K562 (cell line): ENCODE measurements around the gene TXNDC15. TPM values are rescaled to one million over a fixed set of nuclear protein-coding genes. Genes with fewer than 3 reads are reported as not detected.
A peak's percentile ranks its signal among the peaks of the same experiment; 100 is the strongest.

Source experiments
- BMI1 ChIP-seq: fragments of 150-350 bp; IDR thresholded peaks from 2 replicates; pipeline ENCODE4 v1.6.1; 2014; ENCODE audit warnings: low read length
- DACH1 ChIP-seq: fragments of 450-650 bp; IDR thresholded peaks from 2 replicates; pipeline ENCODE4 v1.6.1; 2018; ENCODE audit not compliant: partially characterized antibody
- ELF4 ChIP-seq: fragments of 450-650 bp; formaldehyde crosslinking; IDR thresholded peaks from 2 replicates; pipeline ENCODE4 v1.4.0; 2022; ENCODE audit warnings: missing genetic modification characterization
- GTF2F1 ChIP-seq: IDR thresholded peaks from 2 replicates; pipeline ENCODE4 v1.6.1; 2011; ENCODE audit warnings: low read depth, low read length, improper control_type of control experiment
- ILK ChIP-seq: fragments of 450-650 bp; IDR thresholded peaks from 2 replicates; pipeline ENCODE4 v1.6.1; 2016; ENCODE audit warnings: missing genetic modification characterization, low read depth, mild to moderate bottlenecking, missing compliant biosample characterization, moderate library complexity, borderline replicate concordance
- MTA3 ChIP-seq: fragments of 450-650 bp; formaldehyde crosslinking; IDR thresholded peaks from 2 replicates; pipeline ENCODE4 v1.6.1; 2017; ENCODE audit warnings: mild to moderate bottlenecking, borderline replicate concordance
- MYBL2 ChIP-seq, 2 experiments: fragments of 450-650 bp in 1 of 2; sonication (generic) in 1 of 2; formaldehyde crosslinking in 1 of 2; IDR thresholded peaks; 2 replicates each; pipeline versions ENCODE4 v1.6.1 to v1.8.1; 2017 to 2022; ENCODE audit warnings: borderline replicate concordance in 1 of 2, inconsistent platforms in 1 of 2, low read depth in 1 of 2, mild to moderate bottlenecking in 1 of 2, missing genetic modification reagents in 1 of 2, moderate library complexity in 1 of 2
- NCOR1 ChIP-seq: fragments of 450-650 bp; IDR thresholded peaks from 2 replicates; pipeline ENCODE4 v1.6.1; 2016; ENCODE audit warnings: mild to moderate bottlenecking, moderate library complexity
- NFIX ChIP-seq: fragments of 250-450 bp; sonication (Bioruptor Pico); IDR thresholded peaks from 2 replicates; pipeline ENCODE4 v1.4.0; 2020; ENCODE audit warnings: low read depth, mild to moderate bottlenecking, moderate library complexity
- NFRKB ChIP-seq: fragments of 450-650 bp; IDR thresholded peaks from 2 replicates; pipeline ENCODE4 v1.6.1; 2016; ENCODE audit warnings: low read depth
- NKRF ChIP-seq: fragments of 450-650 bp; IDR thresholded peaks from 2 replicates; pipeline ENCODE4 v1.6.1; 2016; ENCODE audit warnings: borderline replicate concordance
- RHOXF2B ChIP-seq: fragments of 250-450 bp; sonication (Bioruptor Pico); conservative IDR thresholded peaks from 2 replicates; pipeline ENCODE4 v1.5.1; 2021
- SMARCA4 ChIP-seq: fragments of 450-650 bp; IDR thresholded peaks from 2 replicates; pipeline ENCODE4 v1.6.1; 2016
- SMARCE1 ChIP-seq: fragments of 450-650 bp; IDR thresholded peaks from 2 replicates; pipeline ENCODE4 v1.7.1; 2016; ENCODE audit warnings: mild to moderate bottlenecking
- SP1 ChIP-seq: sonication (generic); formaldehyde crosslinking; IDR thresholded peaks from 2 replicates; pipeline ENCODE4 v1.8.1; 2022; ENCODE audit warnings: mild to moderate bottlenecking, missing genetic modification reagents
- STAT5A ChIP-seq: IDR thresholded peaks from 2 replicates; pipeline ENCODE4 v1.6.1; 2012; ENCODE audit warnings: low read length, inconsistent platforms, borderline replicate concordance
- TCF7L2 ChIP-seq: fragments of 150-350 bp; IDR thresholded peaks from 2 replicates; pipeline ENCODE4 v1.6.1; 2016; ENCODE audit warnings: low read depth, mild to moderate bottlenecking, low read length, moderate library complexity
- TGIF2 ChIP-seq: sonication (generic); formaldehyde crosslinking; IDR thresholded peaks from 2 replicates; pipeline ENCODE4 v1.8.1; 2022; ENCODE audit warnings: mild to moderate bottlenecking, missing genetic modification reagents, moderate library complexity
- XRCC4 ChIP-seq: IDR thresholded peaks from one replicate; pipeline ENCODE4 v1.6.1; 2011; ENCODE audit not compliant: insufficient read depth, insufficient read length; ENCODE audit errors: extremely low read depth
- ZBTB17 ChIP-seq: fragments of 450-650 bp; formaldehyde crosslinking; IDR thresholded peaks from 2 replicates; pipeline ENCODE4 v1.4.0; 2020; ENCODE audit warnings: mild to moderate bottlenecking
- ZBTB2 ChIP-seq: fragments of 450-650 bp; IDR thresholded peaks from 2 replicates; pipeline ENCODE4 v1.6.1; 2016; ENCODE audit warnings: antibody characterized with exemption
- ZC3H4 ChIP-seq: sonication (generic); formaldehyde crosslinking; IDR thresholded peaks from 2 replicates; pipeline ENCODE4 v1.9.0; 2021; ENCODE audit warnings: missing genetic modification reagents, borderline replicate concordance
- ZNF12 ChIP-seq: sonication (generic); formaldehyde crosslinking; IDR thresholded peaks from 2 replicates; pipeline ENCODE4 v1.4.0; 2020; ENCODE audit warnings: mild to moderate bottlenecking, missing genetic modification reagents
- ZNF212 ChIP-seq: fragments of 450-650 bp; formaldehyde crosslinking; IDR thresholded peaks from 2 replicates; pipeline ENCODE4 v1.4.0; 2020; ENCODE audit warnings: mild to moderate bottlenecking
- ZNF316 ChIP-seq: fragments of 450-650 bp; IDR thresholded peaks from 2 replicates; pipeline ENCODE4 v1.6.1; 2016
- ZNF57 ChIP-seq: fragments of 450-650 bp; formaldehyde crosslinking; IDR thresholded peaks from 2 replicates; pipeline ENCODE4 v1.4.0; 2020; ENCODE audit warnings: mild to moderate bottlenecking, moderate library complexity
- ZSCAN29 ChIP-seq: fragments of 450-650 bp; IDR thresholded peaks from 2 replicates; pipeline ENCODE4 v1.6.1; 2017
- polyA plus RNA-seq, 8 experiments: library from polyadenylated mRNA; depleted of rRNA in 4 of 8; stranded (reverse) in 5 of 8; unstranded in 3 of 8; fragments of >200 nt; fragmentation: Nextera tagmentation in 2 of 8; fragmentation: Illumina TruSeq in 1 of 8; extraction: Ambion mirVana in 2 of 8; extraction: Trizol in 1 of 8; gene quantifications; 2 replicates each; pipeline versions ENCODE4 v1.2.1 to v1.2.3, GENCODE V29; 2011 to 2014; ENCODE audit warnings: inconsistent platforms in 1 of 8, missing spikeins in 1 of 8
- total RNA-seq, 7 experiments: library from RNA; depleted of rRNA in 6 of 7; stranded (reverse); fragments of >200 nt in 6 of 7; fragmentation: Illumina TruSeq in 2 of 7; extraction: Trizol in 2 of 7; gene quantifications; 2 replicates each; pipeline versions ENCODE4 v1.2.1 to v1.2.3, GENCODE V29; 2011 to 2021; ENCODE audit warnings: low replicate concordance in 1 of 7

The TXNDC15 gene
- total and polyA plus RNA-seq, 9 of the 15 experiments (the other 6 are each of a cell fraction or from before 2014, with no cell fraction given) = 3.0 to 15.4 (median 12.3) TPM

DNA sequence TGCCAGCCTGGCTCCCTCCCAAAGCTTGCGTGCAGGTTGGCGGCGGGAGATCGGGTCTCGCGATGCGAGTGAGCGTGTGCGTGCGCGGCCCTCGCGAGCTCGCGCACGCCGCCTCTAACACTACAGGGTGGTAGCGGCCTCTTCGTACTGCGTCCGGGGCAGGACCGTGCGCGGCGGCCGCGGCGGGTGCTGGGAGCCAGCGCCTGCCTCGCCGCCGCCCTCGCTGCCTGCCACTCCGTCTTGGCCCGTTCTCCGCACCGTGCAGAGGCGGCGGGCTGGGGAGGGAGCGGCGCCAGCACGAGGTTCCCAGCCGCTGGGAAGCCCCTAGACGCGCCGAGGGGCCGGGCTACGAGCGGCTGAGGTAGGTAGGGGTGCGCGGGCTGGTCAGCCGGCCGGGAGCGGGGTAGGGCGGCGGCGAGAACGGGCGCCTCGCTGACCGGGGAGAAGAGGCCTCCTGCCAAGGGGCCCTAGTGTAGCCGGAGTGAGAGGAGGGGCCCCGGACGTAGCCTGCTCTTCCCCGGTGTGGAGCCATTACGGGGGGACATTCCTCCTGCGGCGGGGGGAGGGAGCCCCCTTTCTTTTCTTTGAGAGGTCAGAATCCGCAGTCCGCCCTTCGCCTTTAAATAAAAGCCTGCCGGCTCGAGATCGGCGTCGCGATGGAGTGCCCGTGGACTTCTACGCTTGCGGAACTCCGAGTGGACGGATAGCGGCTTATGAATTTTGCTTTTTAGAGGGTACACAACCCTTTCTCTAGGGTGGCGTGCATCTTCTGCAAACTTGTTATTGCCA lies 28.1 kb upstream of the TXNDC15 start, which contains the start of gene C5orf24 (continued):
- TF ChIP-seq GTF2F1 (no peak), ZC3H4 (no peak; the same call in 1 of the 2 replicates), RHOXF2B (CRISPR knock-in tag) (no peak), ZNF316 (no peak), DACH1 (no peak), ZBTB2 (peak; percentile 95), TCF7L2 (no peak), NCOR1 (0 out of 2 replicates have a peak, but pooled peaks have one; percentile 36), ELF4 (CRISPR knock-in tag) (no peak), ZNF57 (CRISPR knock-in tag) (no peak), NFRKB (no peak), NFIX (CRISPR knock-in tag) (no peak), ZNF212 (CRISPR knock-in tag) (peak; percentile 46; the same call in 1 of the 2 replicates), MYBL2 (IDR thresholded peaks at IDR 0.05; ENCODE audit: low read depth) (no peak), MYBL2 (CRISPR knock-in tag; IDR thresholded peaks at IDR 0.05; ENCODE audit: borderline replicate concordance) (no peak), SMARCA4 (no peak), ZNF12 (CRISPR knock-in tag) (0 out of 2 replicates have a peak, but pooled peaks have one; percentile 32), XRCC4 (no peak), ILK (no peak), ZBTB17 (CRISPR knock-in tag) (peak; percentile 84; the same call in 1 of the 2 replicates), BMI1 (no peak), SMARCE1 (peak; percentile 50; the same call in 1 of the 2 replicates), MTA3 (peak; percentile 85; the same call in 1 of the 2 replicates), SP1 (peak; percentile 64; the same call in 1 of the 2 replicates), STAT5A (no peak), TGIF2 (CRISPR knock-in tag) (peak; percentile 83; the same call in 1 of the 2 replicates), ZSCAN29 (no peak), NKRF (peak; percentile 39; the same call in 1 of the 2 replicates)
